Natural killer cell (primary cell): Measurements from ENCODE around the gene TUBB. TPM values are rescaled to one million over a fixed set of nuclear protein-coding genes. Genes with fewer than 3 reads are reported as not detected.
A peak's percentile ranks its signal among the peaks of the same experiment; 100 is the strongest.
"Not testable (repeated sequence)": the region's sequence is repeated elsewhere in the genome, so short reads cannot be mapped to it uniquely, and the experiment has no call there.

ENCODE experiments used
- ATAC-seq, 3 donors: fragments of 150-1000 bp in 2 of 3; fragments of 200-7000 bp in 1 of 3; cut with Tn5 transposase; 1 replicate in 1 of 3; 2 replicates in 2 of 3; pipeline ENCODE4 v1.10.0; 2021; ENCODE audit warnings: mild to moderate bottlenecking in 2 of 3, moderate library complexity in 2 of 3
- DNase-seq, 2 donors: peaks; one replicate each; pipeline versions ENCODE4 v3.0.0 to v3.0.0-alpha.2; 2013 to 2021; ENCODE audit warnings: mixed read lengths in 1 of 2
- H3K27ac ChIP-seq: one replicate; pipeline ENCODE4 v1.5.1; 2013; ENCODE audit warnings: mild to moderate bottlenecking, low read length
- H3K27me3 ChIP-seq: one replicate; pipeline ENCODE4 v1.6.1; 2013; ENCODE audit warnings: low read length; ENCODE audit not compliant: control insufficient read depth, insufficient read depth
- H3K36me3 ChIP-seq: one replicate; pipeline ENCODE4 v1.6.1; 2013; ENCODE audit warnings: low read length; ENCODE audit not compliant: control insufficient read depth, insufficient read depth
- H3K4me1 ChIP-seq: one replicate; pipeline ENCODE4 v1.6.1; 2013; ENCODE audit warnings: low read length; ENCODE audit not compliant: control insufficient read depth, insufficient read depth
- H3K4me3 ChIP-seq: one replicate; pipeline ENCODE4 v1.5.1; 2013; ENCODE audit warnings: low read length
- H3K9me3 ChIP-seq: one replicate; pipeline ENCODE4 v1.6.1; 2013; ENCODE audit warnings: low read length; ENCODE audit not compliant: control insufficient read depth, insufficient read depth
- H3K27ac Mint-ChIP-seq, 2 donors: one replicate each; pipeline ENCODE4 v1.8.0; 2022; ENCODE audit warnings: mild to moderate bottlenecking in 2 of 2, mixed read lengths in 2 of 2, moderate library complexity in 1 of 2
- H3K27me3 Mint-ChIP-seq, 2 donors: one replicate each; pipeline ENCODE4 v1.8.0; 2022; ENCODE audit warnings: low read depth in 2 of 2, mixed read lengths in 2 of 2
- H3K36me3 Mint-ChIP-seq: one replicate; pipeline ENCODE4 v1.8.0; 2022; ENCODE audit warnings: mixed read lengths
- H3K4me1 Mint-ChIP-seq, 2 donors: one replicate each; pipeline ENCODE4 v1.8.0; 2022; ENCODE audit warnings: mixed read lengths in 2 of 2
- H3K4me3 Mint-ChIP-seq: one replicate; pipeline ENCODE4 v1.8.0; 2022; ENCODE audit warnings: mild to moderate bottlenecking, moderate library complexity, mixed read lengths
- H3K9me3 Mint-ChIP-seq, 2 donors: one replicate each; pipeline ENCODE4 v1.8.0; 2022; ENCODE audit warnings: mixed read lengths in 2 of 2
- CTCF ChIP-seq: fragments of 200-600 bp; IDR thresholded peaks from one replicate; pipeline ENCODE4 v1.8.0; 2022; ENCODE audit warnings: antibody characterized with exemption
- WGBS: methylation state at CpG from one replicate; pipeline ENCODE4 v1.1.7; 2013; ENCODE audit warnings: missing lambda C conversion rate; ENCODE audit not compliant: insufficient coverage; 5-methylcytosine and 5-hydroxymethylcytosine counted together
- intact Hi-C: fragments of 100-400 bp; cut with micrococcal nuclease; formaldehyde crosslinking; loops from one replicate; pipeline ENCODE4 v1.14.2; 2022
- total RNA-seq, 4 donors: library from RNA; stranded (reverse); fragments of 120-200 nt in 1 of 4; gene quantifications; one replicate each; pipeline versions ENCODE4 v1.2.3 to v1.2.4, GENCODE V29; 2013 to 2022

Gene TUBB
- total RNA-seq, 3 donors from 2014 or later (not counting 1 experiment from before 2014, with no cell fraction given): 121 to 168 (median 127) TPM

- H3K27ac Mint-ChIP-seq: peak overlapping the region; percentile 96 to 100
- WGBS: 0% methylated on average over 29 of the region's 29 CpGs
- Histone ChIP-seq H3K27ac (peak overlapping the region; percentile 93), H3K4me3 (peak overlapping the region; percentile 93), H3K36me3 (peaks cover 35% of the 10 kb centered on the region), H3K27me3 (no peaks in the 10 kb centered on the region), H3K4me1 (peaks cover 43% of the 10 kb centered on the region), H3K9me3 (no peaks in the 10 kb centered on the region)
- H3K36me3 Mint-ChIP-seq: peaks cover 14% of the 10 kb centered on the region
- no peaks in the 10 kb centered on the region for H3K27me3 Mint-ChIP-seq
- no peak for TF ChIP-seq CTCF
- peak; percentile 59 to 73 for DNase-seq
- H3K4me1 Mint-ChIP-seq: peaks cover 70 to 73% of the 10 kb centered on the region in 2 donors
- intact Hi-C loops: loop anchor here (1.0 to 2.0 kb wide), 3 partner anchors 74 to 232 kb away; partner anchors contain the start of genes C6orf136, HLA-E, MRPS18B and PPP1R10
- H3K9me3 Mint-ChIP-seq: no peaks in the 10 kb centered on the region
- H3K4me3 Mint-ChIP-seq: peak overlapping the region; percentile 92
- no peak for ATAC-seq
Observed at GRCh38 chr6:30720738-30721197, 616 bp downstream of the TUBB start.

- Mint-ChIP-seq H3K4me1 (peaks cover 64 to 66% of the 10 kb centered on the region in 2 donors), H3K4me3 (peak overlapping the region; percentile 92), H3K27ac (peak overlapping the region; percentile 96 to 100), H3K27me3 (no peaks in the 10 kb centered on the region), H3K36me3 (peaks cover 14% of the 10 kb centered on the region), H3K9me3 (no peaks in the 10 kb centered on the region)
- no peaks in the 10 kb centered on the region for H3K27me3 ChIP-seq
- H3K27ac ChIP-seq: peak overlapping the region; percentile 93
- no peaks in the 10 kb centered on the region for H3K9me3 ChIP-seq
- peak; percentile 95 to 98 for DNase-seq
- H3K4me3 ChIP-seq: peak overlapping the region; percentile 93
- ATAC-seq: peak; percentile 49 to 76 (median 53)
- no peak for TF ChIP-seq CTCF
- under 1% methylated on average over 71 of the region's 71 CpGs for WGBS
- H3K36me3 ChIP-seq: peaks cover 39% of the 10 kb centered on the region
- intact Hi-C loops: loop anchor here (1.0 to 2.0 kb wide), 4 partner anchors 42 to 239 kb away; partner anchors contain the start of genes C6orf136 and HLA-E
- peaks cover 40% of the 10 kb centered on the region for H3K4me1 ChIP-seq
Observed at GRCh38 chr6:30721198-30722024, 1.3 kb downstream of the TUBB start.

- Mint-ChIP-seq H3K4me1 (peaks cover 59 to 61% of the 10 kb centered on the region in 2 donors), H3K27ac (peak overlapping the region; percentile 96 to 100), H3K36me3 (peaks cover 14% of the 10 kb centered on the region), H3K4me3 (peak overlapping the region; percentile 92)
- Histone ChIP-seq H3K4me3 (peak overlapping the region; percentile 61), H3K36me3 (peaks cover 41% of the 10 kb centered on the region), H3K4me1 (peaks cover 35% of the 10 kb centered on the region), H3K27ac (peak overlapping the region; percentile 76)
- intact Hi-C loops: loop anchor here (1.0 to 2.0 kb wide), 2 partner anchors 43 to 239 kb away; no protein-coding TSS in a partner anchor
- H3K9me3 ChIP-seq, H3K27me3 Mint-ChIP-seq, DNase-seq, H3K27me3 ChIP-seq, ATAC-seq, H3K9me3 Mint-ChIP-seq: not testable (repeated sequence)
- 10% methylated on average over 10 of the region's 10 CpGs for WGBS
Observed at GRCh38 chr6:30722025-30722279, 1.8 kb downstream of the TUBB start.
